HG03025 (cell line): ENCODE measurements around the gene PTGDS.
A peak's percentile ranks its signal among the peaks of the same experiment; 100 is the strongest.

ENCODE experiments used
- ATAC-seq: cut with Tn5 transposase; IDR thresholded peaks from one replicate; pipeline ENCODE4 v1.9.1; 2021; ENCODE audit warnings: mild to moderate bottlenecking, moderate library complexity; ENCODE audit not compliant: unreplicated experiment, low FRiP score

Gene PTGDS

GRCh38 chr9:136977223-136977622, at the start of gene PTGDS:
TSS of gene PTGDS (plus strand) at chr9:136977504. CDS start at chr9:136977579, 75 bp downstream.
- ATAC-seq, result no peak

- ATAC-seq, result no peak
These were observed 48.7 kb upstream of the PTGDS start for GRCh38 chr9:136928591-136928990.

GRCh38 chr9:136930014-136930413, 47.3 kb upstream of the PTGDS start:
- ATAC-seq, result no peak

GRCh38 chr9:136931611-136932130, 45.6 kb upstream of the PTGDS start:
- ATAC-seq, result no peak

GRCh38 chr9:136934277-136934676, 43.0 kb upstream of the PTGDS start:
- no peak for ATAC-seq

GRCh38 chr9:136935651-136936050, 41.7 kb upstream of the PTGDS start:
- no peak for ATAC-seq

- ATAC-seq, result no peak
These were observed 40.6 kb upstream of the PTGDS start for GRCh38 chr9:136936645-136937170.

- ATAC-seq, result no peak
These were observed 39.9 kb upstream of the PTGDS start for GRCh38 chr9:136937186-136938001.

- ATAC-seq, result no peak
These were observed 37.8 kb upstream of the PTGDS start for GRCh38 chr9:136939431-136939995.

- ATAC-seq, result no peak
These were observed 37.2 kb upstream of the PTGDS start for GRCh38 chr9:136939996-136940525.

GRCh38 chr9:136940526-136941230, 36.6 kb upstream of the PTGDS start:
- ATAC-seq, result no peak

- ATAC-seq, result no peak
These were observed 35.8 kb upstream of the PTGDS start for GRCh38 chr9:136941231-136942111.

- no peak for ATAC-seq
These were observed 35.0 kb upstream of the PTGDS start for GRCh38 chr9:136942112-136942880.

GRCh38 chr9:136942881-136943230, 34.4 kb upstream of the PTGDS start:
- ATAC-seq, result no peak

GRCh38 chr9:136943291-136944211, 33.8 kb upstream of the PTGDS start:
- ATAC-seq, result peak; percentile 9

- no peak for ATAC-seq
These were observed 33.1 kb upstream of the PTGDS start for GRCh38 chr9:136944212-136944518.

- ATAC-seq, result peak; percentile 49
These were observed 32.6 kb upstream of the PTGDS start, which contains the start of the genes C8G and FBXW5 for GRCh38 chr9:136944519-136945332. TSS of gene C8G (plus strand) at chr9:136945243. CDS start at chr9:136945321, 78 bp downstream. TSS of gene FBXW5 (minus strand) at chr9:136944738. CDS start at chr9:136944083, 655 bp downstream.
